Measurements from ENCODE around the gene HCAR3. TPM values are rescaled to one million over a fixed set of nuclear protein-coding genes. Genes with fewer than 3 reads are reported as not detected.
"Not testable (repeated sequence)": the region's sequence is repeated elsewhere in the genome, so short reads cannot be mapped to it uniquely, and the experiment has no call there.

The HCAR3 gene
- not detected for total RNA-seq
- long read RNA-seq = 0 reads

DNA sequence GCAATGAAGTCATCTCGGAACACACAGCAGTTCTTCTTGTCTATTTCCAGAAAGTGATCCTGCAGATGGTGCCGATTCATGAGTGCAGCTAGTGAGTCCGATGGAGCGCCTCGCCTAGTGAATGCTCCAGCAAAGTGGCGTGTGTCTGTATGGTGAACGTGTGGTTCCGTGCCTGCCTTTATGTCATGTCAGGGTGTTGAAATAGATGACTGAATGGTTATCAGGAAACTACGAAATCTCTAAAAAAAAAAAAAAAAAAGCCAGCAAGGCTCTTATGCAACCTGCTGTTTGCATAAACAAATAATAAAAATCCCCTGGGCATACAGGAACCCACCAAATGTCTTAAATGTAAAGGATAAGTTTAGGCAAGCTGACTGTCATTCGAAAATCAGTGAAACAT, at the start of gene HCAR3:
HCAR3 (minus strand) TSS at position 154 of the 400 bp plus-strand sequence; CDS start at position 80, 74 bp downstream.
- ATAC-seq (ENCODE audit: poor library complexity); DNase-seq: not testable (repeated sequence)

DNA sequence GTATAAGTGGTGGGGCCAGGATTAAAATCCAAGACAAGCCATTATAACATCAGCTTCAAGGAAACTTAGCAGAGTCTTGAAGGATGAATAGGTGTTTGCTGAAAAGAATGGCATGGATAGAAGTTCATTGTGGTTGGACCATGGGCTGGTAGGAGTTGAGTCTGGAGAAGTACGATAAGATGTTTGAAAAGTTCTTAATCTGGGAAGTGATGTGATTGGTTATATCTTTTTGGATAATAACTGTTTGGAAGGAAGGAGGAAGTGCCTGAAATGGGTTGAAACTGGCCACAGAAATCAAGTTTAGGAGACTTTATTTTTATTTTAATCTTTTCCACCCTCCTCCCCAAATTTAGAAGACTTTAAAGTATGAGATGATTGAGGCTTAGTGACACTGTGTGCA, 41.0 kb upstream of the HCAR3 start:
- intact Hi-C loops (cut with DNase I) = no loop called here
- ATAC-seq (ENCODE audit: poor library complexity) (no peak), DNase-seq (no peak)

More for the DNA sequence above, at the start of gene HCAR3:
- intact Hi-C loops (cut with DNase I) = not testable (repeated sequence)

DNA sequence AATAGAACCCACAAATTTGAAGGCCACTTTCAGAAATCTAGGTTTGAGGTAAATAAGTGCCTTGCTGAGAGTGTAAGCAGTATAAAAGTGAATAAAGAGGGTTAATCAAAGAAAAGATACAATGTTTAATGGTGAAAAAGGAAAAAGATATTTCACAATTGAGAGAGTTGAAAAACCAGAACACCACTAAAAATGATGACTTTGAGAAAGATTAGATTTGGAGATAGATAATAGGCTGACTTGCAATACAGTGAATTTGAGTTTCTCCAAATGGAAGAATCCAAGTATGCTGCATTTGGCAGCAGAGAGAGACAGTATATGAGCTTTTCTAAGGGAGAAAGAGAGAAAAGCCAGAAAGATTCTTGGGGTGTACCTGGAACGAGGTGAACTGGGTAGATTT, 38.2 kb upstream of the HCAR3 start:
- intact Hi-C loops (cut with DNase I) = loop anchor here (5.0 kb wide), 1 partner anchor 117 kb away; no protein-coding TSS in a partner anchor
- no peak for ATAC-seq (ENCODE audit: poor library complexity)
- DNase-seq = no peak

- intact Hi-C loops (cut with DNase I) = loop anchor here (5.0 kb wide), 1 partner anchor 116 kb away; no protein-coding TSS in a partner anchor
- ATAC-seq (ENCODE audit: poor library complexity) (no peak), DNase-seq (no peak)
These were observed 36.7 kb upstream of the HCAR3 start for GRCh38 chr12:122753319-122753650.

- intact Hi-C loops (cut with DNase I) = loop anchor here (5.0 kb wide), 1 partner anchor 115 kb away; no protein-coding TSS in a partner anchor
- DNase-seq (peak; percentile 98), ATAC-seq (ENCODE audit: poor library complexity) (peak; percentile 99)
These were observed 36.1 kb upstream of the HCAR3 start, which contains the start of gene DENR for GRCh38 chr12:122752464-122753318. Gene DENR, plus strand, starts transcription at chr12:122752824. Its CDS starts 878 bp downstream, at chr12:122753702.

- intact Hi-C loops (cut with DNase I) = loop anchor here (5.0 kb wide), 1 partner anchor 114 kb away; no protein-coding TSS in a partner anchor
- not testable (repeated sequence) for DNase-seq
These were observed 34.3 kb upstream of the HCAR3 start for GRCh38 chr12:122750781-122751515.

DNA sequence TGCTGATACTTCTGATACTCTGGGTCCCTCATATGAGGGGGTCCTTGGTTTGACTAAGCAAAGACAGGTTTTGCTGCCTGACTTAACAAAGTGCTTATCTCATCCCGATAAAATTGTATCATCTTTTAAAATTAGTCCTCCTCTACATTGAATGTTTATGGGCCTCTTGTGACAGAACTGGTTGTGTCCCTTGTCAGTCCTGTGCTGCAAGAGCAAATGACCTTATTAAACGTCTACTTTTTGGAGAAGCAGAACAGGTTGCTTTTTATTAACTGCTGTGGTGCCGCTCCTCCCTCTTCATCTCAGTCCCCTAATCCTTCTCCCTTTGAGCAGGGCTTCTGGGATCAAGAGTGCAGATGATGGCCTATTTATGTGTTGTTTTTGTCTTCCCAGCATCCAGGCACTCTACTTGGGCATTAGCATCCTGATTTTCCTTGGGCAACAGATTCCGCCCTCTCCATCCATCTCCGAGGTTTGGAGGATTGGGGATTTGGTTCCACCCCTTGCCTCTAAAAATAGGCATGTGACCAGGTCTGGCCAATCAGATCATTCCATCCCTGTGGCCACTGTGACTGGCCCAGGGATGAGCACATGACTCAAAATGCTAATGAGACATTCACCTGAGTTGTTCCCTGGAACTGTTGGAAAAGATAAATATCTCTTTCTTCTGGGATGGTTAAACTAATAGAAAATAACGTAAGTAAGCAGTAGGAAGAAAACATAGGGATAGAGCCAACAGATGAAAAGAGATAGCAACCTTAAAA, 33.1 kb upstream of the HCAR3 start:
- DNase-seq = no peak
- intact Hi-C loops (cut with DNase I) = loop anchor here (5.0 kb wide), 1 partner anchor 112 kb away; no protein-coding TSS in a partner anchor
- ATAC-seq (ENCODE audit: poor library complexity) = no peak

More at GRCh38 chr12:122750781-122751515, 34.3 kb upstream of the HCAR3 start:
- ATAC-seq (ENCODE audit: poor library complexity) = not testable (repeated sequence)

- no peak for ATAC-seq (ENCODE audit: poor library complexity)
- no peak for DNase-seq
These were observed 30.9 kb upstream of the HCAR3 start for GRCh38 chr12:122747224-122748135.

GRCh38 chr12:122743895-122744525, 27.4 kb upstream of the HCAR3 start:
- DNase-seq (no peak), ATAC-seq (ENCODE audit: poor library complexity) (peak; percentile 20)
- intact Hi-C loops (cut with DNase I) = no loop called here

More at GRCh38 chr12:122747224-122748135, 30.9 kb upstream of the HCAR3 start:
- intact Hi-C loops (cut with DNase I) = no loop called here

- intact Hi-C loops (cut with DNase I) = no loop called here
- DNase-seq = no peak
- no peak for ATAC-seq (ENCODE audit: poor library complexity)
These were observed 23.7 kb upstream of the HCAR3 start for GRCh38 chr12:122740351-122740750.

- ATAC-seq (ENCODE audit: poor library complexity) (no peak), DNase-seq (no peak)
- intact Hi-C loops (cut with DNase I) = no loop called here
These were observed 22.0 kb upstream of the HCAR3 start for GRCh38 chr12:122738571-122738970.

GRCh38 chr12:122732611-122733010, 16.0 kb upstream of the HCAR3 start:
- DNase-seq = no peak
- intact Hi-C loops (cut with DNase I) = no loop called here
- ATAC-seq (ENCODE audit: poor library complexity) = no peak

- intact Hi-C loops (cut with DNase I) = no loop called here
- DNase-seq (no peak), ATAC-seq (ENCODE audit: poor library complexity) (no peak)
These were observed 15.6 kb upstream of the HCAR3 start for GRCh38 chr12:122732170-122732569.

DNA sequence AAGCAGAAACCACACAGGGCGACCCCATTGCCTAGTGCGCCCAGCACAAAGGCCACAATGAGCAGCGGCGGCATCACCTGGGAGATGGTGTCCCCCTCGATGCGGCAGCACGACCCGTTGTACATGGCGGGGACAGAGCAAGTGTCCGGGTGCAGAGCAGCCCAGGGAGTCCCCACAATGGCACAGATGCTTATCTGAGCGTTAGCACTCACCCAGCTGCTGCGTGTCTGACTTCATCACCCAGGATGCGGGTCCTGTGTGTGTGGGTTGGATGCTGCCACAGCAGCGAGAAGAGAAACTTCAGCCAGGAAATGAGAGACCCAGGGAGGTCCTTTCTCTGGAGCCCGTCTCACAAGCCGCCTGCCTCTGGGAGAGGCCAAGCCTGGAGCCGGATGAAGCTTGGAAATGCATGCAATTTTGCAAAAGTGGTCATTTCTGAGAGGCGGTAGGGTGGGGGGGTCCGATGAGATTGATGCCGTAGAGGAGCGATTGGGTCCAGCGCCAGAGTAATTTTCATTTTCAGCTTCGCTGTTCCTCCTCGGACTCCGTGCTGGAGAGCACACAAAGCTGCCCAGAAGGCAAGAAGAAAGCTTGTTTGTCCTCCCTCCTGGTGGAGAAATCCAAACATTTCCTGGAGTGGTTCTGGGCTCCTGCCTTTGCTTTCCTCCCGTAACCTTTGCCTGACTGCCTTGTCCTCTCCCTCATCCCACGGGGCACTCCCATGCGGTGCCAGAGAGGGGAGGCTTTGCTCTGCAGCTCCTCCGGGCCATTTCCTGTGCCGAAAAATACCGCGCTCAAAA, 13.8 kb upstream of the HCAR3 start, which contains the start of gene HCAR1:
HCAR1 (minus strand) TSS at position 630 of the 800 bp plus-strand sequence; CDS start at position 125, 505 bp downstream.
- ATAC-seq (ENCODE audit: poor library complexity) (no peak), DNase-seq (no peak)
- intact Hi-C loops (cut with DNase I) = no loop called here

DNA sequence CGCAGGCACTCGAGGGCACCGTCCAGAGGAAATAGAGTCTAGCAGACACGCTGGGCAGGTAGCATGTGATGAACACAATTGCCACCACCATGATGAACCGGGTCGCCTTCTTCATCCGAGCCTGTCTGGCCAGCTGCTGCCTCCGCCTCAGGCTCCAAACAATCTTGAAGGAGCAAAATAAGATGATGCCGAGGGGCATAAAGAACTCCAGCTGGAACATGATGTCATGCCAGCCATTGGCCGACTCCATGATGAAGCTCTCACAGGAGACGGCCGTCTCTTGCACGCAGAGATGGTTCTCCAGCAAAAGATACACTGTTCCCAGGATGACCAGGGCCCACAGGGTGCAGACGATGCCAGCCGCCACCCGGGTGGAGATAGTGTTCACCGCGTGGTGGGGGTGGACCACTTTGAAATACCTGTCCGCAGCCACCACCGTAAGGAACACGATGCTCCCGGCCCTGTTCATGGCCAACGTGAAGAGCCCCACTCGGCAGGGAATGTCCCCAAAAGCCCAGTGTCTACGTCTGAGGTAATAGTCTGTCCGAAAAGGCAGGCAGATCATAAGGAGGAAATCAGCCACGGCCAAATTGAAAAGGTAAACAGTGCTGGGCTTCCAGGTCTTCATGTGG, 13.1 kb upstream of the HCAR3 start:
- intact Hi-C loops (cut with DNase I) = no loop called here
- DNase-seq (no peak), ATAC-seq (ENCODE audit: poor library complexity) (no peak)

- intact Hi-C loops (cut with DNase I) = no loop called here
- ATAC-seq (ENCODE audit: poor library complexity) (no peak), DNase-seq (no peak)
These were observed 9.5 kb upstream of the HCAR3 start for GRCh38 chr12:122726080-122726558.

Data from Right ventricle myocardium superior (tissue), 1 donor.